Activated T-cell treated with anti-CD3 and anti-CD28 coated beads, Interleukin-2, amount 50 U/mL, for 4 hours (primary cell): ENCODE data around the gene C20orf141. TPM values are rescaled to one million over a fixed set of nuclear protein-coding genes. Genes with fewer than 3 reads are reported as not detected.
"Not testable (repeated sequence)": the region's sequence is repeated elsewhere in the genome, so short reads cannot be mapped to it uniquely, and the experiment has no call there.

Experiments used
- ATAC-seq, 2 donors: fragments of 200-7000 bp; cut with Tn5 transposase; one replicate each; pipeline ENCODE4 v1.10.0; 2021
- DNase-seq: peaks from one replicate; pipeline ENCODE4 v3.0.0-alpha.2; 2020
- H3K27me3 Mint-ChIP-seq: one replicate; pipeline ENCODE4 v1.8.0; 2021; ENCODE audit warnings: low read depth, mixed read lengths
- H3K36me3 Mint-ChIP-seq: one replicate; pipeline ENCODE4 v1.8.0; 2022; ENCODE audit warnings: mixed read lengths; ENCODE audit not compliant: insufficient read depth
- H3K4me1 Mint-ChIP-seq: one replicate; pipeline ENCODE4 v1.8.0; 2021; ENCODE audit warnings: low read depth, mixed read lengths
- H3K4me3 Mint-ChIP-seq: one replicate; pipeline ENCODE4 v1.8.0; 2021; ENCODE audit warnings: mild to moderate bottlenecking, moderate library complexity, mixed read lengths
- H3K9me3 Mint-ChIP-seq: one replicate; pipeline ENCODE4 v1.8.0; 2021; ENCODE audit warnings: mixed read lengths
- total RNA-seq, 3 donors: library from RNA; stranded (reverse); gene quantifications; one replicate each; pipeline ENCODE4 v1.2.1, GENCODE V29; 2021

Gene C20orf141
- total RNA-seq, 3 donors from 2014 or later = not detected

GRCh38 chr20:2820896-2821869 is 6.4 kb downstream of the C20orf141 start:
- Mint-ChIP-seq H3K9me3 (no peaks in the 10 kb centered on the region), H3K27me3 (peaks cover 28% of the 10 kb centered on the region), H3K36me3 (no peaks in the 10 kb centered on the region), H3K4me1 (peaks cover 19% of the 10 kb centered on the region), H3K4me3 (peak overlapping the region; percentile 58)
- no peak for DNase-seq
- peak; percentile 21 to 59 for ATAC-seq

GRCh38 chr20:2822073-2822472 is 7.3 kb downstream of the C20orf141 start:
- no peaks in the 10 kb centered on the region for H3K9me3 Mint-ChIP-seq
- DNase-seq = no peak
- H3K4me3 Mint-ChIP-seq = no peak overlapping the region

GRCh38 chr20:2825761-2826160 is 11.0 kb downstream of the C20orf141 start:
- peak in 1 of 2 donors; percentile 44 for ATAC-seq
- peaks cover 21% of the 10 kb centered on the region for H3K4me1 Mint-ChIP-seq
- H3K9me3 Mint-ChIP-seq = no peaks in the 10 kb centered on the region
- H3K36me3 Mint-ChIP-seq = no peaks in the 10 kb centered on the region
- no peak overlapping the region for H3K4me3 Mint-ChIP-seq
- H3K27me3 Mint-ChIP-seq = peaks cover 23% of the 10 kb centered on the region
- no peak for DNase-seq

More at GRCh38 chr20:2822073-2822472, 7.3 kb downstream of the C20orf141 start:
- ATAC-seq = peak; percentile 64 to 69
- H3K27me3 Mint-ChIP-seq = peaks cover 26% of the 10 kb centered on the region
- no peaks in the 10 kb centered on the region for H3K36me3 Mint-ChIP-seq
- peaks cover 24% of the 10 kb centered on the region for H3K4me1 Mint-ChIP-seq

- Mint-ChIP-seq H3K27me3 (peaks cover 19% of the 10 kb centered on the region), H3K9me3 (no peaks in the 10 kb centered on the region), H3K4me3 (no peak overlapping the region), H3K36me3 (no peaks in the 10 kb centered on the region), H3K4me1 (peaks cover 19% of the 10 kb centered on the region)
- ATAC-seq = no peak
- DNase-seq = no peak
These were observed 11.9 kb downstream of the C20orf141 start for GRCh38 chr20:2826655-2827054.

GRCh38 chr20:2829376-2829775 is 14.6 kb downstream of the C20orf141 start:
- Mint-ChIP-seq H3K4me1 (peaks cover 21% of the 10 kb centered on the region), H3K27me3 (peaks cover 17% of the 10 kb centered on the region), H3K36me3 (peaks cover 3% of the 10 kb centered on the region), H3K4me3 (no peak overlapping the region), H3K9me3 (no peaks in the 10 kb centered on the region)
- DNase-seq = no peak
- ATAC-seq = no peak

- H3K36me3 Mint-ChIP-seq, H3K9me3 Mint-ChIP-seq, DNase-seq, H3K4me3 Mint-ChIP-seq, ATAC-seq: not testable (repeated sequence)
- H3K4me1 Mint-ChIP-seq = peaks cover 15% of the 10 kb centered on the region
- H3K27me3 Mint-ChIP-seq = peaks cover 13% of the 10 kb centered on the region
These were observed 16.4 kb downstream of the C20orf141 start for GRCh38 chr20:2831206-2831605.

GRCh38 chr20:2833761-2834160 is 19.0 kb downstream of the C20orf141 start:
- Mint-ChIP-seq H3K9me3 (no peaks in the 10 kb centered on the region), H3K36me3 (peaks cover 11% of the 10 kb centered on the region), H3K4me1 (peaks cover 10% of the 10 kb centered on the region), H3K4me3 (no peak overlapping the region), H3K27me3 (peaks cover 3% of the 10 kb centered on the region)
- no peak for ATAC-seq
- no peak for DNase-seq

- Mint-ChIP-seq H3K4me1 (peaks cover 16% of the 10 kb centered on the region), H3K27me3 (no peaks in the 10 kb centered on the region), H3K36me3 (peaks cover 14% of the 10 kb centered on the region), H3K4me3 (no peak overlapping the region), H3K9me3 (no peaks in the 10 kb centered on the region)
- DNase-seq (no peak), ATAC-seq (no peak)
These were observed 19.8 kb downstream of the C20orf141 start for GRCh38 chr20:2834401-2835110.

GRCh38 chr20:2835331-2835796 is 20.6 kb downstream of the C20orf141 start:
- Mint-ChIP-seq H3K4me1 (peaks cover 18% of the 10 kb centered on the region), H3K36me3 (peaks cover 14% of the 10 kb centered on the region), H3K27me3 (no peaks in the 10 kb centered on the region), H3K4me3 (no peak overlapping the region), H3K9me3 (no peaks in the 10 kb centered on the region)
- ATAC-seq (no peak), DNase-seq (no peak)

GRCh38 chr20:2836035-2836434 is 21.2 kb downstream of the C20orf141 start:
- H3K36me3 Mint-ChIP-seq = peaks cover 14% of the 10 kb centered on the region

GRCh38 chr20:2837221-2837960 is 22.6 kb downstream of the C20orf141 start:
- Mint-ChIP-seq H3K4me1 (peaks cover 14% of the 10 kb centered on the region), H3K27me3 (no peaks in the 10 kb centered on the region), H3K4me3 (no peak overlapping the region), H3K9me3 (no peaks in the 10 kb centered on the region), H3K36me3 (peaks cover 14% of the 10 kb centered on the region)
- DNase-seq (no peak), ATAC-seq (no peak)

More at GRCh38 chr20:2836035-2836434, 21.2 kb downstream of the C20orf141 start:
- Mint-ChIP-seq H3K27me3 (no peaks in the 10 kb centered on the region), H3K9me3 (no peaks in the 10 kb centered on the region), H3K4me1 (peaks cover 18% of the 10 kb centered on the region), H3K4me3 (no peak overlapping the region)
- no peak for DNase-seq
- ATAC-seq = no peak

GRCh38 chr20:2838170-2838797 is 23.5 kb downstream of the C20orf141 start:
- DNase-seq (no peak), ATAC-seq (no peak)
- Mint-ChIP-seq H3K27me3 (no peaks in the 10 kb centered on the region), H3K4me3 (peak overlapping the region; percentile 16), H3K9me3 (no peaks in the 10 kb centered on the region), H3K36me3 (peaks cover 14% of the 10 kb centered on the region), H3K4me1 (peaks cover 15% of the 10 kb centered on the region)

GRCh38 chr20:2838847-2839671 is 24.3 kb downstream of the C20orf141 start:
- no peak for ATAC-seq
- Mint-ChIP-seq H3K27me3 (no peaks in the 10 kb centered on the region), H3K4me3 (peak overlapping the region; percentile 82), H3K36me3 (peaks cover 14% of the 10 kb centered on the region), H3K4me1 (peaks cover 21% of the 10 kb centered on the region), H3K9me3 (no peaks in the 10 kb centered on the region)
- DNase-seq = no peak
